NCI-H1105 treated with DMSO at 0.1 percent for 48 hours (cell line): Measurements from ENCODE around the gene VGLL2.

ENCODE experiments used
- DNase-seq: peaks from one replicate; lab custom pipeline; 2025; lab: John Stamatoyannopoulos, UW

VGLL2 gene

GRCh38 chr6:117268924-117269323, 3.6 kb downstream of the VGLL2 start:
- no peak for DNase-seq

DNA sequence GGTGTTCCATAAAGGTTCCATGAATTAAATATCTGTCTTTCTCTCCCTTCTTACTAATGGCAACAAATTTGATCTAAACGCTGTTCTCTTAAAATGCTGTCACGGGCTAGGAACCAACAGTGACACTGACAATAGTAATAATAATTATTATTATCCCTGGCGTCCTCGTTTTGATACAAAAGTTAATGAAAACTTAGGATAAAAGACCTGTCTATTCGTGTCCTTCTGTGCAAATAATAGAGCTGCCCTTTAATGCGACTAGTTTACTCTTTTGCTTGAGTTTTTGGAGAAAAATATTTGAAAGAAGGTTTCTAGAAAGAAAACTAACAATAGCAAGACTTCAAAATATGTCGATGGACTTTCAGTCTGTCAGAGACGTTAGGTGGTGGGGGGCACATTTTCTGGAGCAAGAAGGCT, 4.3 kb downstream of the VGLL2 start:
- no peak for DNase-seq

- peak; percentile 11 for DNase-seq
Observed at GRCh38 chr6:117270055-117270842, 4.9 kb downstream of the VGLL2 start.

GRCh38 chr6:117270843-117271507, 5.6 kb downstream of the VGLL2 start:
- no peak for DNase-seq

GRCh38 chr6:117272032-117272866, 6.9 kb downstream of the VGLL2 start:
- no peak for DNase-seq

- no peak for DNase-seq
Observed at GRCh38 chr6:117272891-117273290, 7.5 kb downstream of the VGLL2 start.

GRCh38 chr6:117275205-117275604, 9.8 kb downstream of the VGLL2 start:
- DNase-seq = no peak

DNA sequence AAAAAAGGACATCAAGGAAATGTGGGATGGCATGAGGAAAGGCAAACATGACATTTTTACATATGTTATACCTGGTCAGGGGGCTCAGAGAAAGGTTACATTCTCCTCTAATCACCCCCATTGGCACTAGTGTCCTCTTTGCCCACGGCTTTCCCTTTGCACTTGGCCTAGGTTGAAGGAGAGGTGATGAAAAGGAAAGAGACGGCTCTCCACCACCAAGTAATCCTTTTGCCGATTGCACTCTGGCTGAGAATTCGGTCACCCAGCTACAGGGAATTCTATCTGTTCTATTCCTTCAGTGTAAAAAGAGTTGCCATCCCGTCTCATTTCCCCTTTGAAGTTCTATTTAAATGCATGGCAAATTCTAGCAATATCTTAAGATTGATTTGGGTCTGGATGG, 10.4 kb downstream of the VGLL2 start:
- no peak for DNase-seq

- no peak for DNase-seq
Observed at GRCh38 chr6:117276778-117277316, 11.5 kb downstream of the VGLL2 start.

GRCh38 chr6:117280922-117281321, 15.6 kb downstream of the VGLL2 start:
- no peak for DNase-seq

DNA sequence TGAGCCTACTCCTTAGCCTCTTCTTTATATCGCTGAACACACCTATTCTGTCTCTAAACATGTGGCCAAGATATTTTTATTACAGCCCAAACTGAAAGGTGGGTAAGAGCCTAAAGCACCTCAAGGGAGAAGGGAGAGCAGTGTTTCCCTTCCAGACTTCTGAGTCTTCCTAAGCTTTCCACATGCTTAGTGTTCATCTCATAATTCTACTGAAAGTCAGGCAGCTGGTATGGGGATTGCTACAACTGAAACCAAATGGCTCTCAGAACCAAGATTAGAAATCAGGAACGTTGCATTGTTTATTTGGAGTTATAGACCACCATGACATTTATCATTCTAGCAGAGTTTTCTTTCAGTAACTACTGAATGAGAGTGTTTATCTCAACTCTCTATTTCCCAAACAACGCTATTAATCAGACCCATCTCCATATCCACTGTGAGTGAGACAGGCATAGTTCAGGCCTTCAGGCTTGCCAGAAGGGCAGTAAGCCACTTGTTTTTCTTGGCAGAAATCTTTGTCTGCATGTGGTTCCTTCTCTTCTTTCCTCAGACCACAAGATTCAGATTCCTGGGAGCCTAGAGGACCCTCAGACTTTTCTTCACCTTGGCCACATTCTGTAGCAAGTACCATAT, 22.8 kb downstream of the VGLL2 start:
- no peak for DNase-seq

- no peak for DNase-seq
Observed at GRCh38 chr6:117290173-117290846, 25.0 kb downstream of the VGLL2 start.

DNA sequence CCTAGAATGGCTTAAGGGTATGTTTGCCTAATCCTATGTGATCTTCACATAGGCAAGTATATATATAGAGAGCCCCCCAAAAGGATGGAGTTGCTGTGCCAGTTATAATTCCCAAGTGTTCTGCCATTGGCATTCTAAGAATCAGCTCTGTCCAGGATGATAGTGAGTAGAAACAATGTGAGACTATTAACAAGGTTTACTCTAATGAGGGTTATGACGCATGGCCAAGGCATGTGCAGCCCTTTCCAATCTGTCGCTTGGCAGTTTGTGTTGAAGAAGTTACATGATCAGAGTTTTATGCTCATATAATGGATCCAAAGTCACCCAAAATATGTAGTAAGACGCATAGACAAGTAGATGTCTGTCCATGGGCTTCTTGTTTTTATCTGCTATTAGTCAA, 33.6 kb downstream of the VGLL2 start:
- no peak for DNase-seq

GRCh38 chr6:117303323-117303722, 38.0 kb downstream of the VGLL2 start:
- no peak for DNase-seq

- DNase-seq = no peak
Observed at GRCh38 chr6:117304446-117304845, 39.1 kb downstream of the VGLL2 start.

GRCh38 chr6:117306227-117306790, 41.0 kb downstream of the VGLL2 start:
- DNase-seq = no peak

DNA sequence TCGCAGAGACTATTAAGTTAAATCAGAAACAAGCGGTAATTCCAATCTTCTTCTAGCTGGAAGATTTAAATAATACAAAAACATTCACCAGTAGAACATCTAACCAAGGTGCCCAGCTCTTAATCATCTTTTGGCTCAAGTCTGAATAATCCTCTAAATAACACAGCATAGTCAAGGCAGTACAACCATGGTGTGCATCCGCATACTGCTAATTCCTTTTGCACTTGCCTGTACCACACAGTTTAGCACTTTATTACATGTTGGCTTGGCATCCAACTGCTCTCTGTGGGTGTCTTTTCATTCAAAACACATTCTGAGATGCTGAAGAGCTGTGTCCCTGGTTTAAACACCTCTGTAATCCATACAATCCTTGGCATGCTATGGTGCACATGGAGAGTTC, 42.3 kb downstream of the VGLL2 start:
- DNase-seq = no peak

DNA sequence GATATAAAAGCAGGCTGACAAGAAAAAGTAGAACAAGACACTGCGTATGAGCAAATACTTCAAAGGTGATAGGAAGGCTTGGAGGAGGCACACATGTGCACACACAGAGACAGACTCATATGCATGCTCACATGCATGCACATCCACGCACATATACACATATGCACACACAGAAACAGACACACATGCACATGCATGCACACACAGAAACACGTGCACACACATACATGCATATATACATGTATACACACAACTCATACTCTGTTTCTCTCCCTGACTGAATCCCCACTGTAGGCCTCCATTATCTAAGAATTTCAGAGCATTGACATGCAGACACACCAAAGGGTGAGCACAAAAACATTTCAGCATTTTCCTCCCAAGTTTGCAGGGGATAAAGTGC, 43.7 kb downstream of the VGLL2 start:
- no peak for DNase-seq

- no peak for DNase-seq
Observed at GRCh38 chr6:117309611-117310010, 44.3 kb downstream of the VGLL2 start.

DNA sequence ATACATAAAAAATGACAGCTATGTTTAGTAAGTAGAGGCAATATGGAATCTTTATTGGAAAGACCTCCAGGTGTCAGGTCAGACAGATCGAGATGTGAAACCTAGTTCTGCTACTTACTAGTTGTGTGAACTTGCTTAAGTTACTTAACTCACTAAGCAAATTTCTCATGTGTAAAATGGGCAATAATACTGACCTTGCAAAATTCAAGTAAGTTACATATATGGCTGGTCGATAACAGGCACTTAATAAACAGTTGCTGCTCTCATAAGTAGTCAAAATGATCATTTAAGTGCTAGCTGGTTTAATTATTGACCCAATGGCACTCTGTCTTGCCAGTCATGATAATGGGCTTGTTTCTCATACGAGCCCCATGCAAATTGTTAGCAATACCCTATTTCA, 46.0 kb downstream of the VGLL2 start:
- no peak for DNase-seq

DNA sequence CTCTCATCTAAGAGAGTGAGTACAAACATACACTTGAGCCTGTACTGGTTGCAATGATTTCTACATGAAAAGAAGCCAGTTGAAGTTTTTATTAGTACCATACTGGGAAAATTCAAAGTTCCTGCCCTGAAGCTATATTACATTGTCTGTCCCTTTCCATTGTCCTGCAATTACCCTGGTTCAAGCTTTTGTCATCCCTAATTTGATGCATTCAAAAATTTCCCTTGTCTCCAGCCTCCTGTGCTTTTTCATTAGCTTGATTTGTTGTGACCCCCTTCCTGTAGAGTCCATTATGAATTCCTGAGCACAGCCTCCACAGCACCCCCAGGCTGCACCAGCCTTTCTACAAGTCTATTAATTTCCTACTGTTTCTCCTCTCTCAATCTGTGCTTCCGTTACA, 46.4 kb downstream of the VGLL2 start:
- no peak for DNase-seq
